Posterior cingulate gyrus (tissue), 11 donors: ENCODE results near the gene ANGPTL4.
A peak's percentile ranks its signal among the peaks of the same experiment; 100 is the strongest.

Experiments
- DNase-seq, 10 donors: peaks; one replicate each; pipeline versions ENCODE4 v3.0.0 to v3.0.0-alpha.2; 2020 to 2021; ENCODE audit warnings: mixed read lengths in 3 of 10
- intact Hi-C: fragments of 100-400 bp; cut with DNase I; formaldehyde crosslinking; loops from one replicate; pipeline ENCODE4 v1.15.1; 2023

ANGPTL4 gene

GRCh38 chr19:8363803-8364771 lies at the start of gene ANGPTL4:
TSS of gene ANGPTL4 (plus strand) at chr19:8364155. CDS start at chr19:8364322, 167 bp downstream.
- peak in 8 of 10 donors; percentile 34 to 91 (median 52) for DNase-seq
- intact Hi-C loops: no loop called here

- intact Hi-C loops: loop anchor here (5.0 kb wide), 1 partner anchor 48 kb away; no protein-coding TSS in a partner anchor
- DNase-seq: peak in 2 of 10 donors; percentile 7 to 19
These were observed 48.8 kb upstream of the ANGPTL4 start for GRCh38 chr19:8314981-8315640.

- peak in 3 of 10 donors; percentile 47 to 74 (median 49) for DNase-seq
- intact Hi-C loops: loop anchor here (5.0 kb wide), 1 partner anchor 49 kb away; no protein-coding TSS in a partner anchor
These were observed 47.4 kb upstream of the ANGPTL4 start for GRCh38 chr19:8316351-8317125.

GRCh38 chr19:8318835-8319234 lies 45.1 kb upstream of the ANGPTL4 start:
- peak in 2 of 10 donors; percentile 14 to 37 for DNase-seq
- intact Hi-C loops: loop anchor here (5.0 kb wide), 1 partner anchor 52 kb away; no protein-coding TSS in a partner anchor

- DNase-seq: peak in 1 of 10 donors; percentile 14
- intact Hi-C loops: loop anchor here (2.0 to 5.0 kb wide), 2 partner anchors 13 to 53 kb away; no protein-coding TSS in a partner anchor
These were observed 44.0 kb upstream of the ANGPTL4 start for GRCh38 chr19:8319807-8320520.

GRCh38 chr19:8320564-8321066 lies 43.3 kb upstream of the ANGPTL4 start:
- intact Hi-C loops: loop anchor here (2.0 kb wide), 1 partner anchor 14 kb away; no protein-coding TSS in a partner anchor
- DNase-seq: peak in 1 of 10 donors; percentile 63

- peak; percentile 94 to 100 (median 98) for DNase-seq
- intact Hi-C loops: loop anchor here (2.0 kb wide), 1 partner anchor 15 kb away; no protein-coding TSS in a partner anchor
These were observed 42.6 kb upstream of the ANGPTL4 start, which contains the start of the genes NDUFA7 and RPS28 for GRCh38 chr19:8321067-8321985. TSS of gene NDUFA7 (minus strand) at chr19:8321375. CDS start at chr19:8321358, 17 bp downstream. TSS of gene RPS28 (plus strand) at chr19:8321496. CDS start at chr19:8321531, 35 bp downstream.

GRCh38 chr19:8321986-8322637 lies 41.8 kb upstream of the ANGPTL4 start:
- no peak for DNase-seq
- intact Hi-C loops: loop anchor here (2.0 kb wide), 1 partner anchor 15 kb away; no protein-coding TSS in a partner anchor

- intact Hi-C loops: no loop called here
- peak in 1 of 10 donors; percentile 63 for DNase-seq
These were observed 41.3 kb upstream of the ANGPTL4 start for GRCh38 chr19:8322638-8322997.

GRCh38 chr19:8323781-8324185 lies 40.2 kb upstream of the ANGPTL4 start:
- DNase-seq: peak in 1 of 10 donors; percentile 8
- intact Hi-C loops: no loop called here

- intact Hi-C loops: no loop called here
- DNase-seq: peak in 1 of 10 donors; percentile 85
These were observed 39.5 kb upstream of the ANGPTL4 start for GRCh38 chr19:8324186-8325050.

- intact Hi-C loops: no loop called here
- no peak for DNase-seq
These were observed 38.5 kb upstream of the ANGPTL4 start for GRCh38 chr19:8325454-8325853.

- DNase-seq: peak in 1 of 10 donors; percentile 36
- intact Hi-C loops: no loop called here
These were observed 34.0 kb upstream of the ANGPTL4 start for GRCh38 chr19:8329996-8330395.

GRCh38 chr19:8331263-8331845 lies 32.6 kb upstream of the ANGPTL4 start:
- peak in 1 of 10 donors; percentile 64 for DNase-seq
- intact Hi-C loops: no loop called here

- intact Hi-C loops: no loop called here
- peak in 1 of 10 donors; percentile 62 for DNase-seq
These were observed 30.8 kb upstream of the ANGPTL4 start for GRCh38 chr19:8332976-8333766.
